Ammon's horn (tissue), 1 donor: ENCODE data around the gene KLHL26.
"Not testable (repeated sequence)": the region's sequence is repeated elsewhere in the genome, so short reads cannot be mapped to it uniquely, and the experiment has no call there.

ENCODE experiments used
- DNase-seq: peaks from one replicate; pipeline ENCODE4 v3.0.0-alpha.2; 2016; ENCODE audit warnings: low spot score

Gene KLHL26, protein sequence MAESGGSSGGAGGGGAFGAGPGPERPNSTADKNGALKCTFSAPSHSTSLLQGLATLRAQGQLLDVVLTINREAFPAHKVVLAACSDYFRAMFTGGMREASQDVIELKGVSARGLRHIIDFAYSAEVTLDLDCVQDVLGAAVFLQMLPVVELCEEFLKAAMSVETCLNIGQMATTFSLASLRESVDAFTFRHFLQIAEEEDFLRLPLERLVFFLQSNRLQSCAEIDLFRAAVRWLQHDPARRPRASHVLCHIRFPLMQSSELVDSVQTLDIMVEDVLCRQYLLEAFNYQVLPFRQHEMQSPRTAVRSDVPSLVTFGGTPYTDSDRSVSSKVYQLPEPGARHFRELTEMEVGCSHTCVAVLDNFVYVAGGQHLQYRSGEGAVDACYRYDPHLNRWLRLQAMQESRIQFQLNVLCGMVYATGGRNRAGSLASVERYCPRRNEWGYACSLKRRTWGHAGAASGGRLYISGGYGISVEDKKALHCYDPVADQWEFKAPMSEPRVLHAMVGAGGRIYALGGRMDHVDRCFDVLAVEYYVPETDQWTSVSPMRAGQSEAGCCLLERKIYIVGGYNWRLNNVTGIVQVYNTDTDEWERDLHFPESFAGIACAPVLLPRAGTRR

DNA sequence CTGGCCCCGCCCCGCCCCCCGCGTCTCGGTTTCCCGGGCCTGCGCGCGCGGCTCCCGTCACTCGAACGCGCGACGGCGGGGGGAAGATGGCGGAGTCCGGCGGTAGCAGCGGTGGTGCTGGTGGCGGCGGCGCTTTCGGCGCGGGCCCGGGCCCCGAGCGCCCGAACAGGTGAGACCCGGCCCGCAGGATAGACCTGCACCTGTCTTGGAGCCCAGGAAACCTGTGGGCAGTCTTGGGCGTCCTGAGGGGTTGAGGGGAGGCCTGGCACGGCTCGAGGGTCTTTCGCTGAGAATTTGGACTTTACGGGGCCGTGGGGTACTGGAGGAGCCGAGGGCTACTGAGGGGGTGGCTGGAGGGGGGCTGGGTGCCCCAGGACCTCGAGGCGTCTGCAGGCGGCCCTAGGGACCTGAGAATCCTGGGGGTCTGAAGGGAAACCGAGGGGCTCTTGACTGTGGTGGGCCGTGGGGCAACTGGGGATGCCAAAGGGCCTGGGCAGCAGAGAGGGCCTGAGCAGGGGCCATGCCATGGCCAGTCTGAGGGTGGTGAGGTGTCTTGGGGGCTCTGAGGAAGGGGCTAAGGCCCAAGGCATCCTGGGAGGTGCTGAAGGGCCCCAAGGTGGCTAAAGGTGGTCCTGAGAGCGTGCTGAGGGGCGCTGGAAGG, at the start of gene KLHL26:
TSS of gene KLHL26 (plus strand) at position 60 of the 661 bp plus-strand sequence. CDS start at position 87, 27 bp downstream.
- no peak for DNase-seq

DNA sequence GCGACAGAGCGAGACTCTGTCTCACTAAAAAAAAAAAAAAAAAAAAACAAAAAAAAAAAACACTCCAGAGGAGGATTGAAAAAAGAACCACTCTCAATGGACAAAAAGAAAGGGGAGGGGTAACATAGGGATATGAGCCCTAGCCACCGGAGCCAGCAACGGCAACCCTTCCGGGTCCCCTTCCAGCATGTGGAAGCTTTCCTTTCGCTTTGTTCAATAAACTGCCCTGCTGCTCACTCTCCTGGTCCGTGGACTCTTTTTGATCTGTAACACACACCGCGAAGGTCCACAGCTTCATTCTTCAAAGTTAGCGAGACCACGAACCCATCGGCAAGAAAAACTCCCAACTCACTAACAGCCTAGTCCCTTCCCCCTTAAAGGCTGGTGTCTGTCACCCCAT, 49.3 kb upstream of the KLHL26 start:
- no peak for DNase-seq

DNA sequence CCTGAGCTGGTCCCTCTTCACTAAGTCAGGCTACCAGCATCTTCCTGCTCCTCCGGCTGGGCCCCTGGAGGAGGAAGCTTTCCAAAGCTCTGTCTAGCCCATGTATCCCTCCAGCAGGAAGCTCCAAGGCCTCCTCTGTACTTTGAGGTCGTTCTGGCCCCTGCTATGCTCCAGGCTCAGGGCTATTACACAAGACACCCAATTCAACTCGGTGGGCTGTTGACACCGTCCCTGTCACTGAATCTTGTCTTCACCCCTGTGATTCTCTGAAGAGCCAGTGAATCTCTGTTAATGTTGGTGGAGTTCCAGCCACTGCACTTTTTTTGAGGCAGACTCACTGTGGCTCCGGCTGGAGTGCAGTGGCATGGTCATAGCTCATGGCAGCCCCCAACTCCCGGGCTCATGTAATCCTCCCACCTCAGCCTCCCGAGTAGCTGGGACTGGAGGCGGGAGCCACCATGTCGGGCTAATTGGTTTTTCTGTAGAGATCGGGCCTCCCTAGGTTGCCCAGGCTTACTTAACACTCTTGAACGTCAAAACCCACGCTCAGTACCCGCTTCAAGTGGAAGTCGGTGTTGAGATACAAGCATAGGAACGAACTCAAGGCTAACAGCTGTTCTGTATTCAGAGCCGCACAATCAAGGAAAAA, 48.7 kb upstream of the KLHL26 start:
- DNase-seq, result no peak

DNA sequence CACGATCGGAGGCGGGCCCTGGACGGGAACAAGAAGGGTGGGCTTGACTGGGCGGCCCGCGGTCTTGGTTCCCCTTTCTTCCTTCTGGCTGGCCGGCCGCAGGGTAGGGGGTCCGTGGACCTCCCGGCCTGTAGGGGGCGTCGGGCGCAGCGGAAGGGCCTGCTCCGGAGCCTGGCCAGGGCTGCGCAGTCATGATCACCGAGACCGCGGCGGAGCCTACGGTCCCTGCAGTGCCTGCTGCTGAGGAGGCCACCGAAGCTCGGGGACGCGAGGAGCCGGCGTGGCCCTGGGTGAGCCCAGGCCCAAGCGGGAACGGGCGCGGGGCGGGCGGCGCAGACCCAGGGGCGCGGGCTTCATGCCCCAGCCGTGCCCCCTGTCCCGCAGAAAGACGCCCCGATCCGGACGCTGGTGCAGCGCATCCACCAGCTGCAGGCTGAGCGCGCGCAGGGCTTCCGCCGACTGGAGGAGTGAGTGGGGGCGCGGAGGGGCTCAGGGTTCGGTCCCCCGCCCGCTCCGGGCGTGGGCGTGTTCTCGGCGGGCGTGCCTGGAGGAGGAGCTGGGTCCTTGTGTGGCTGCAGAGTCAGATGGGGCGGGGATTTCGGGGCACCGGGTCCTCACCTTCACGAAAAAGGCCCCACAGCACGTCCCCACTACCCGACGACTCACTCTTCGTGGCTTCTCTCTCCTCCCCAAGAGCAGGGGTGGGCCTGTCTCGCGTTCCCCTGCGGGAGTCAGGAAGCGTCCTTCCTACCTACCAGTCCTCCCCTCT, 48.0 kb upstream of the KLHL26 start, which contains the start of gene REX1BD:
TSS of gene REX1BD (plus strand) at position 188 of the 769 bp plus-strand sequence. CDS start at position 192, 4 bp downstream.
- DNase-seq, result peak; percentile 86

DNA sequence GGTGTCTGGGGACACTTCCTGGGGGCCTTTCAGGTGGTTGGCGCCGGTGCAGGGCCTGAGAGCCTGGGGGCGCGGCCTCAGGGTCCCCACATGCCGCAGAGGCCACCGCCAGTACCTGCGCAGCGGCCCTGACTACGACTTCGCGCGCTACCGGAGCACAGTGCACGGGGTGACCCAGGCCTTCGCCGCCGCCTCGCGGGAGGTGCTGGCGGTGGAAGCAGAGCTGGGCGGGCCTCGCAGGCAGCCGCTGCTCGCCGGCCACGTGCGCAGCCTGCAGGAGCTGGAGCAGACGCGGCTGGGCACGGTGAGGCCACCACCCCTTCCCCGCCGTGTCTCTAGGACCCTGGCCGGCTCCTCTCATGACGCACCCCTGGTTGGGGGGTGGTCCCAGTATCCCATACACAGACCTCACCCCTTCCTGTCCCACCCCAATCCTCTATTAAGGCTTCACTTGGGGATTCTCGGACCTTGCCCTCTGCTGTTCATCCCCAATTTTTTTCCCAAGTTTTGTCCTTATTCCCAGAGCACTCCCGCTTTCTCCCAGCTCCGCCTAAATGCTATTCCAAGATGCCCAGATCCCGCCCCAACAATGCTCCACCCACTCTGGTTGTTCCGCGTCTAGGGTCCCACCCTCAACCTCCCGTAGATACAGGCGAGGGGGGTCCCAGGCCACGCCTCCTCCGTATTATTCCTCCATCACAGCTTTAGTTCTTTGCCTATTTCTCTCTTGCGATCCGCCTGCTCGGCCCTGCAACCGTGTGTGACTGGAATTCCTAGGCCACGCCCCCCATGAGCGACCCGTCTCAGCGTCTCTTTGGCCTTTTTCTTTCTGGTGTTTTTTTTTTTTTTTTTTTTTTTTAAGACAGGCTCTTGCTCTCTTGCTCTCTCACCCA, 47.2 kb upstream of the KLHL26 start:
- DNase-seq, result peak; percentile 45

DNA sequence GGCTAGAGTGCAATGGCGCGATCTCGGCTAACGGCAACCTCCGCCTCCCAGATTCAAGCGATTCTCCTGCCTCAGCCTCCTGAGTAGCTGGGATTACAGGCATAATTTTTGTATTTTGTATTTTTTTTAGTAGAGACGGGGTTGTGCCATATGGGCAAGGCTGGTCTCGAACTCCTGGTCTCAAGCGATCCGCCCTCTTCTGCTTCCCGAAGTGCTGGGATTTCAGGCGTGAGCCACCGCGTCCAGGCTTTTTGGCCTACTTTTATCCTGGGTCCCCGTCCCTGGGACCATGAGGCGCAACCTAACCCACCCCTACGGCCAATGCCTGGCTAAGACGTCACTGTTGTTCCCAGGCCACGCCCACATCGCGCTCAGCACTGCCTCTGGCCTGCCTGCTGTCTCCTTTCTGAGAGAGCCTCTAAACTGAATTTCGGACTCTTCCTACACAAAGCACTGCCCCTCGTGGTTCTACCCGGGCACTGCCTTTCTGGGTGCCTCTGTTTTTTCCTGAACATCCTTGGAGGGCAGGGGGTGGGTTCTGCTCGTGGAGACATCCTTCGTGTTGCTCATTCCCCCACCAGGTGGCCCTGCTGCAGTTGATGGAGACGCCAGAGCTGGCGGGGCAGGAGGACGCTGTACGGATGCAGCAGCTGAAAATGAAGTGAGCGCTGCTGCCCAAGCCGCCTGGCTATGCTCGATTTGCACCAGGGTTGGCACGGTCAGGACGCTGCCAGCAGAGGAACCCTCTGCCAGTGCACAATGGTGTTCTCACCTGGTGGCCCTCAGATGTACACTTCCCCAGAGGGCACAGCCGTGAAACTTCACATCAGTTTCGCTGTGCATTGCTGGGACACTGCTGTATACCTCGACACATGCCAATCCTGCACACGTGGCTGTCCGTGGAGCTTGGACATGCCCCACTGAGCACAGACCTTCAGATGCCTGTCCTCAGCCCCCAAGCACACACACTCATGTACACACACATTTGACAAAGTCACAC, 46.3 kb upstream of the KLHL26 start:
- DNase-seq, result peak; percentile 94

DNA sequence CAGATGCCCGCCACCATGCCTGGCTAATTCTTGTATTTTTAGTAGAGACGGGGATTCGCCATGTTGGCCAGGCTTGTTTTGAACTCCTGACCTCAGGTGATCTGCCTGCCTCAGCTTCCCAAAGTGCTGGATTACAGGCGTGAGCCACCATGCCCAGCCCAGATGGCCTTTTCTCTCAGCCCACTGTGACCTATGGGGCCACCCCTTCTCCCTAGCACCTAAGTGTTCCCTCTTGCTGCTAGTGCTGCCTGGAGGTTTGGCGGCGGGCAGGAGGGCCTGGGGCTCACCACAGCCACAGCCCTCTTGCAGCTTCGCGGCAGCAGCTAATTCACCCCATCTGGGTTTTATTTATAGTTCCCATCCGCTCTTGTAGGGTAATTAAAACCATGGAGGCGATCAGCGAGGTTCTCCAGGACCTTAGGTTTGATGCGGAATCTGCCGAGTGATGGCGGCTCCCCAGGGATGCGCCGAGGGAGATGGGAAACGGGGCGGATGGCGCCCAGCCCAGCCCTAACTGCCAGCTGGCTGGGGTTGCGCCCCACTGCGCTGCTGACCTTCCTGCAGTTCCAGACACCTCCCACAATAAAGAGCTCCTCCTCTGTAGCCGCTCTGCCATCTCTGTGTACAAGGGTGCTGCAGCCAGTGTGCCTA, 45.0 kb upstream of the KLHL26 start:
- no peak for DNase-seq

DNA sequence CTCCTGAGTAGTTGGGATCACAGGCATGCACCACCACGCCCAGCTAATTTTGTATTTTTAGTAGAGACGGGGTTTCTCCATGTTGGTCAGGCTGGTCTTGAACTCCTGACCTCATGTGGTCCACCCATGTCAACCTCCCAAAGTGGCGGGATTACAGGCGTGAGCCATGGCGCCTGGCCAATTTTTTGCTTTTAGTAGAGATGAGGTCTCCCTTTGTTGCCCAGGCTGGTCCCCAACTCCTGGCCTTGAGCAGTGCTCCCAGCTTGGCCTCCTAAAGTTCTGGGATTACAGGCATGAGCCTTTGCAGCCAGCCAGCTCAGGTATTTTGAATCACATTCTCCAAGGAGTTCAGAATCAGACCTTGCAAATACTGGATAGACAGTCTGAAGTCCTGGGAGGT, 44.1 kb upstream of the KLHL26 start:
- not testable (repeated sequence) for DNase-seq

DNA sequence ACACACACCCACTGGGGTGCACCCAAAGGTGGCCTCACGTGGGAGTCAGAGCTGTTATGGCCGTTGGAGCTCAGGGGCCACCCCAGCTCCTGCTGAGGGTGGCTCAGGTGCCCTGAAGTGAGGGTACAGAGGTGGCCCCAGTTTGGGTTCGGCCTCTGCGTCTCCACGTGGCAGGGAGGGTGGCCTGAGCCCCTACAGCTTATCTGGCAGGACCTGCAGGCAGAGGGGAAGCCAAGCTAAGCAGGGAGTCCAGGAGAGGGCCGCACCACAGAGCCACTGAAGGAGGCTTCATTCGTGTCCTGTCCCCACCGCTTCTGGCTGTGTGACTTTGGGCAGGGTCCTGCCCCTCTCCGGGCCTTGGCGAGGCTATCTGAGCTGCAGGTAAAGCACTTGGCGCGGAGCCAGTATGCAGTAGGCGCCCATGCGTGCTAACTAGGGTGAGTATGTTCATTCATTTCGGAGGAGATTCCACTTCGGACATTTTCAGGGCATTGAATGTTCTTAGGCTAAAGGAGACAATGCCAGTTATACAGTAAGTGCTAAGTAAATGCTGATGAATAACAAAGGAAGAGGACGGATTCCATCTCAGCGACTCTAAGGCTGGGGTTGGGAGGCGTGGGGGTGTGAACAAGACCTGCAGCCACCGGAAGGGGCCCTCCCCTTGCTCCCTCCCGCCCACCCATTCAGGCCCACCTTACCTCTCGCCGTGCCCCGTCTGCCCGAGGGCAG, 43.3 kb upstream of the KLHL26 start:
- DNase-seq, result no peak

DNA sequence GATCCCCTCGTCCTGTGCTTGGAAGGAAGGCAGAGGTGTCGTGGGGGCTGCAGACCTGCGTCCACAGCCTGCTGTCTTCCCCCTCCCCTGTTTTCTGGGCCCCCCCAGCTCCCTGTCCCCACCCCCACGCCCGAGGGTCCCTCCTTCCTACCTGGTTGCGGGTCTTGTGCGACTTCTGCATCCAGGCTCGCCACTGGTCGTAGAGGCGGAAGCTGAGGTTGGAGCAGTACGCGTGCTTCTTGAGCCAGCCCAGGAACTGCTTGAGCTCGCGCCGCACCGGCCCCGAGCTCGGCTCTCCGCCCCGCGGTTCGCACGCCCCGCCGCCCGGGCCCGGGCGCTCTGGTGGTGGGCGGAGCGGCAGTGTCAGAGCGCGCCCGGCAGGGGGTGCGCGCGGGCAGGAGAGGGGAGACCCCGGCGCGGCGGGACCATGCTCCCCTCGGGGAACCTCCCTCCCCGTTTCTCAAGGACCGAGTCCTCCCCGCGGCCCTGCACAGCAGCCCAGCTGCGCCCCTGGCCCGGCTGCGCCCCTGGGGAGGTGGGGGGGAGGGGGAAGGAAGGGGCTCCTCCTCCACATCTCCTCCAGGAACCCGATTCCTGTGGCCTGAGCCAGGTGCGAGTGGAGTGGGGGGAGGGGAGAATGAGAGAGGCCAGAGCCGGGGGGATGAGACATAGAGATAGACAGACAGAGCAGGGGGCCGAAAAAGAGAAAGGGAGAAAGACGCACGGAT, 42.6 kb upstream of the KLHL26 start:
- DNase-seq, result peak; percentile 59

DNA sequence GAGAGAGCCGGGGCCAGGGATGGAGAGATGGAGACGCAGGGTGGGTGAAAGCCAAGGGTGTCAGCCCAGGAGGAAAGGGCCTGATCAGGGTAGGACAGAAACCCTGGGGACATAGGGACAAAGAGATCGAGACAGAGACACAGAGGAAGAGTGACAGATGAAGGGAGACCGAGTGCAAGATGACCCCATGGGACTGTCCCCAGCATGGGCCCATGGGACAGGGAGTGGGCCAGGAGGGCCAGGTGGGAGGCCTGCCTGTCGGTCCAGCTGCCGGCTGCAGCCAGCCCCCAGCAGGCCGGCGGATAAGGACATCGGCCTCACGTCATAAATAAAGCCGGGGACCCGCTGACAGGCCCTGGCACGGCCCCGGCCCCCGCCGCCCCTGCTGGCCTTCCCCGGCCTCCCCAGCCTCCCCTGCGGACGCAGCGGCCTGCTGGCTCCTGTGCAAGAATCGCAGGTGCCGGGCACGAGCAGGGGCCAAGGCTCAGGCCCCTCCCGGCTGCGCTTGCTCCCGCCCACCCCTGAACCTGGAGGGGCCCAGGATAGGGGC, 41.9 kb upstream of the KLHL26 start:
- no peak for DNase-seq

DNA sequence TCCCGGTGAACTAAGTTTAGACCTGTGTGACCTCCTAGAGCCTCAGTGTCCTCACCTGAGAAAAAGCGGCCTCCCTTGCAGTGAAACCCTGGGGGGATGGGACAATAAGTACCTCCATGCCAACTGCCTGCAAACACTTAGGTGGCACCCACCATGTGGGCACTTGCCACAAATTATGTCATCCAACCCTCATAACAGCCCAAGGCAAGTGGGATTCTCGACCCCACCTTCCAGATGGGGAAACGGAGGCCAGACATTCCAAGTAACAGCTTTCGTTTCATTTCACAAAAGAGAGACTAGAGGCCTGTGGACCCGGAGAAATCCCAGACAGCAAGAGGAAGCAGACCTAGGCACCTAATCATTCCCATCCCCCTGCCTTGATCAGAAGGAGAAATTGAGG, 41.4 kb upstream of the KLHL26 start:
- DNase-seq, result no peak

DNA sequence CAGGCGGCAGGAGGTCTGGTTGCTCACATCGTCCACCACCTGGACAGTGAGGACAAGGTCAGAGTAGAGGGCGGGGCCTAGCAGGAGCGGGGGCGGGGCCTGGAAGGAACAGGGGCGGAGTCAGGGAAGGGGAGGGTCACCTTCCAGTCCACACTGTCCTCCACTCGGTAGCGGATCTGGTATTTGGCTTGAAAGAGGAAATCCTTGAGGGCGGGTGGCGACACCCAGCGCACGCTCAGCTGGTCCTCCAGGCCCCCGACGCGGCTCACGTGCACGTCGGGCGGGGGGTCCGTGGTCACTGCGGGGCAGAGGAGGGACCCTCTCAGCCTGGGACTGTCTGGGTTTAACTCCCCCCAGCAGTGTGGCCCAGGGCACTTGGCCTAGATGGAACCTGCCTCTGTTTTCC, 40.1 kb upstream of the KLHL26 start:
- DNase-seq, result no peak

DNA sequence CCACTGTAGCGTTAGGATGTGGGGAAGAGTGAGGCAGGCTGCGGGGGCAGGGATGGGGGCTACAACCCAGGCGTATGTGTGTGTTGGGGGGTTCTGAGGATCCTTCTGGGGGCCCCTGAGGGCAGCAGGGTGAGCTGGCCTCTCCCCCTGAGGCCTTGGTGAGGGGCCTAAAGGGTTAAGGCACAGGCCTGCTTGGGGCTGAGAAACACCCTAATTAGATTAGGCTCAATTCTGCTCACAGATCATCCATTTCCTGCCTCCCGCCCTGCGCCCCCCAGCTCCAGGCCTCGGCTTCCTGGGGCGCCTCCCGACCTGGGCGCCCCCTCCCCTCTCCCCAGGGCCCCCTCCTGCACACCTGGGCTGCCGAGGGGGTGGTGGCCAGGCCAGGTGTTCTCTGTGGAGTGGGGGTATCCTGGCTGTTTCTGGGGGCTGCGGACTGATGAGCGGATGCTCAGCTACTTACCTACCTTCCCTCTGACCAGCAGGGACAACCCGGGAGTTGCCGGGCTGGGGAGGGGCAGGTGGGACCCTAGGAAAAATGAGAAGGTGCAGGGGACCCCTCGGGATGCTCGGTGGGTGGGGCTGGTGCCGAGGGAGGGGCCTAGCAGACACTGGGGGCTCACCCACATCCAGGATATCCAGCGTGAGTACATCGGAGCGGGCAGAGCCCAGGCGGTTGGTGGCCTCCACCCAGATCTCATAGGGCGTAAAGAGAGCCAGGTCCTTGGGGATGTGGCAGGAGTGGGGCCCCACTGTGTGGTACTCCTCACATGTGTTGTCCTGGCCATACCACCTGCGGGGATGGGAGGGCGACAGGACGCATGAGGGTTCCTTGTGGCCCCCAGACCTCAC, 38.8 kb upstream of the KLHL26 start:
- DNase-seq, result no peak

DNA sequence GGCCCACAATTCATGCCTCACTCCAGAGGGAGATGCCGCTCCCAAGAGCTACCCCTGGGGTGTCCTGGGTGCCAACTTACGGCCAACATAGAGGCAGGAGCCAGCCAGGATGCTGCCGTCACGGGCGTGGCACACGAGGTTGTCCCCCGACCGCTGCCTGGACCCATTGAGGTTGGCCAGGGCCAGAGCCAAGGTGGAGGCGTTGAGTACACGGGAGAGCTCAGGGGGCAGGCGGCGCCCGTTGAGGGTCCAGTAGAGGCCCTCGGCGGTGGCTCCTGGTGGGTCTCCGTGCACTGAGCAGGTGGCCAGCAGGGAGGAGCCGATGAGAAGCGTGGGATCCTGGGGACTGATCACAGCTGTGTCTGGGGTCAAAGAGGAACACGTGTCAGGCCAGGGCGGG, 37.3 kb upstream of the KLHL26 start:
- DNase-seq, result no peak
